Breast epithelium (tissue), 3 donors: ENCODE measurements around the gene NFATC4.

Source experiments
- CTCF ChIP-seq, 3 donors: fragments of 450-650 bp; IDR thresholded peaks; one replicate each; pipeline ENCODE4 v1.5.1; 2016 to 2017; ENCODE audit warnings: antibody characterized with exemption in 3 of 3, mild to moderate bottlenecking in 3 of 3, moderate library complexity in 3 of 3
- POLR2A ChIP-seq: fragments of 450-650 bp; IDR thresholded peaks from one replicate; pipeline ENCODE4 v1.6.1; 2016; ENCODE audit warnings: antibody characterized with exemption, mild to moderate bottlenecking, moderate library complexity
- POLR2AphosphoS5 ChIP-seq, 3 donors: sonication (generic); formaldehyde crosslinking; IDR thresholded peaks; one replicate each; pipeline ENCODE4 v1.6.1; 2017; ENCODE audit warnings: antibody characterized with exemption in 3 of 3

- TF ChIP-seq POLR2A: no peak
- TF ChIP-seq CTCF (IDR thresholded peaks at IDR 0.05): no peak
- no peak for TF ChIP-seq POLR2AphosphoS5 (IDR thresholded peaks at IDR 0.05)
These were observed 34.1 kb downstream of the NFATC4 start for GRCh38 chr14:24401810-24402702.
